A549 (cell line): ENCODE data around the gene F9. TPM values are rescaled to one million over a fixed set of nuclear protein-coding genes. Genes with fewer than 3 reads are reported as not detected.

Experiments used
- ATAC-seq, 2 experiments: fragments of 200-7000 bp in 1 of 2; fragments of >200 bp in 1 of 2; cut with Nextera tagmentation in 1 of 2; cut with Tn5 transposase in 1 of 2; 3 replicates each; pipeline versions ENCODE4 v1.8.0 to v1.9.1; 2018 to 2020; ENCODE audit warnings: mild to moderate bottlenecking in 1 of 2, moderate library complexity in 1 of 2
- CTCF ChIA-PET: fragments of 300-600 bp; sonication (Branson Sonifier 250); formaldehyde crosslinking; extraction: SDS; loops from one replicate; lab custom pipeline; 2021; ENCODE audit warnings: antibody characterized with exemption, inconsistent platforms; lab: Yijun Ruan, JAX
- POLR2A ChIA-PET: fragments of 350-600 bp; formaldehyde crosslinking; extraction: SDS; loops from one replicate; lab custom pipeline; 2021; ENCODE audit warnings: antibody characterized with exemption, inconsistent platforms; lab: Yijun Ruan, JAX
- DNase-seq, 2 experiments: peaks; one replicate each; pipeline versions ENCODE4 v3.0.0 to v3.0.0-alpha.2; 2011 to 2016; ENCODE audit warnings: low read depth in 1 of 2, low spot score in 1 of 2
- FAIRE-seq: peaks from 2 replicates; lab custom pipeline; 2011; peaks lifted over from hg19 to GRCh38; lab: Jason Lieb, UNC
- H3K27ac ChIP-seq, 2 experiments: fragments of >200 bp; sonication (Bioruptor Twin); formaldehyde crosslinking; 3 replicates each; pipeline ENCODE4 v1.5.1; 2016 to 2017
- H3K4me1 ChIP-seq: fragments of >200 bp; sonication (Bioruptor Twin); formaldehyde crosslinking; 3 replicates; pipeline ENCODE4 v1.6.1; 2016
- H3K4me2 ChIP-seq: fragments of >200 bp; sonication (Bioruptor Twin); formaldehyde crosslinking; 3 replicates; pipeline ENCODE4 v1.6.1; 2016
- H3K4me3 ChIP-seq: fragments of >200 bp; sonication (Bioruptor Twin); formaldehyde crosslinking; 3 replicates; pipeline ENCODE4 v1.5.1; 2016
- H3K9me3 ChIP-seq: fragments of >200 bp; sonication (Bioruptor Twin); formaldehyde crosslinking; 3 replicates; pipeline ENCODE4 v1.6.1; 2016
- ATOH8 ChIP-seq: fragments of 250-450 bp; sonication (Bioruptor Pico); IDR thresholded peaks from 2 replicates; pipeline ENCODE4 v1.5.0; 2020; ENCODE audit warnings: low read depth, mild to moderate bottlenecking, moderate library complexity
- CBX8 ChIP-seq: fragments of 200-600 bp; sonication (generic); IDR thresholded peaks from 2 replicates; pipeline ENCODE4 v1.6.1; 2016
- CEBPB ChIP-seq, 2 experiments: fragments of >200 bp in 1 of 2; sonication (Bioruptor Twin) in 1 of 2; formaldehyde crosslinking in 1 of 2; IDR thresholded peaks; 2 replicates each; pipeline ENCODE4 v1.6.1; 2012 to 2016
- CTCF ChIP-seq: fragments of >200 bp; sonication (Bioruptor Twin); formaldehyde crosslinking; IDR thresholded peaks from 3 replicates; pipeline ENCODE4 v1.5.1; 2016
- EHF ChIP-seq: fragments of 250-450 bp; sonication (Bioruptor Pico); IDR thresholded peaks from 2 replicates; pipeline ENCODE4 v1.5.0; 2020; ENCODE audit warnings: mild to moderate bottlenecking
- EHMT2 ChIP-seq: fragments of 200-600 bp; sonication (generic); IDR thresholded peaks from 2 replicates; pipeline ENCODE4 v1.6.1; 2016; ENCODE audit warnings: antibody characterized with exemption, low read depth, mild to moderate bottlenecking, moderate library complexity
- ELK1 ChIP-seq: fragments of 150-350 bp; IDR thresholded peaks from 2 replicates; pipeline ENCODE4 v1.6.1; 2014; ENCODE audit warnings: low read depth, mild to moderate bottlenecking, low read length
- EP300 ChIP-seq, 2 experiments: fragments of >200 bp; sonication (Bioruptor Twin); formaldehyde crosslinking; IDR thresholded peaks; 2 replicates in 1 of 2; 3 replicates in 1 of 2; pipeline ENCODE4 v1.6.1; 2016 to 2017
- FOSB ChIP-seq: fragments of 250-450 bp; sonication (Bioruptor Pico); IDR thresholded peaks from 2 replicates; pipeline ENCODE4 v1.5.0; 2020; ENCODE audit warnings: mild to moderate bottlenecking, moderate library complexity
- FOSL2 ChIP-seq, 2 experiments: fragments of 450-650 bp in 1 of 2; fragments of >200 bp in 1 of 2; sonication (Bioruptor Twin) in 1 of 2; formaldehyde crosslinking; IDR thresholded peaks; 2 replicates each; pipeline versions ENCODE4 v1.5.0 to v1.6.1; 2016 to 2020; ENCODE audit warnings: mild to moderate bottlenecking in 1 of 2, moderate library complexity in 1 of 2
- HDAC2 ChIP-seq: fragments of 200-600 bp; sonication (generic); IDR thresholded peaks from 2 replicates; pipeline ENCODE4 v1.6.1; 2016
- HMGXB4 ChIP-seq: fragments of 250-450 bp; sonication (Bioruptor Pico); IDR thresholded peaks from 2 replicates; pipeline ENCODE4 v1.5.0; 2021; ENCODE audit warnings: mild to moderate bottlenecking, moderate library complexity, borderline replicate concordance
- HOXA7 ChIP-seq: fragments of 250-450 bp; sonication (Bioruptor Pico); IDR thresholded peaks from 2 replicates; pipeline ENCODE4 v1.5.0; 2020; ENCODE audit warnings: mild to moderate bottlenecking, moderate library complexity
- HOXB5 ChIP-seq: fragments of 250-450 bp; sonication (Bioruptor Pico); IDR thresholded peaks from 2 replicates; pipeline ENCODE4 v1.5.0; 2020; ENCODE audit warnings: mild to moderate bottlenecking, moderate library complexity
- JUN ChIP-seq, 2 experiments: fragments of >200 bp; sonication (Bioruptor Twin); formaldehyde crosslinking; IDR thresholded peaks; 2 replicates in 1 of 2; 3 replicates in 1 of 2; pipeline ENCODE4 v1.6.1; 2016 to 2017
- MAFK ChIP-seq: fragments of 450-650 bp; IDR thresholded peaks from 2 replicates; pipeline ENCODE4 v1.6.1; 2014; ENCODE audit not compliant: partially characterized antibody
- PBX3 ChIP-seq: IDR thresholded peaks from 2 replicates; pipeline ENCODE4 v1.6.1; 2012
- POLR2AphosphoS2 ChIP-seq: conservative IDR thresholded peaks from 2 replicates; pipeline ENCODE4 v1.6.1; 2012; ENCODE audit warnings: low read length, improper control_type of control experiment, inconsistent platforms
- RFX5 ChIP-seq: fragments of 450-650 bp; IDR thresholded peaks from 2 replicates; pipeline ENCODE4 v1.7.1; 2014; ENCODE audit warnings: antibody characterized with exemption, mild to moderate bottlenecking, moderate library complexity
- RNF2 ChIP-seq: fragments of 200-600 bp; sonication (generic); IDR thresholded peaks from 2 replicates; pipeline ENCODE4 v1.6.1; 2016; ENCODE audit warnings: low read depth, mild to moderate bottlenecking, antibody characterized with exemption, moderate library complexity, borderline replicate concordance
- TFCP2L1 ChIP-seq: fragments of 250-450 bp; sonication (Bioruptor Pico); IDR thresholded peaks from 2 replicates; pipeline ENCODE4 v1.5.0; 2021; ENCODE audit warnings: mild to moderate bottlenecking
- TP53 ChIP-seq: fragments of 250-450 bp; sonication (Bioruptor Pico); IDR thresholded peaks from 2 replicates; pipeline ENCODE4 v1.5.0; 2021; ENCODE audit warnings: mild to moderate bottlenecking, moderate library complexity
- ZFP36 ChIP-seq: fragments of 450-650 bp; IDR thresholded peaks from 2 replicates; pipeline ENCODE4 v1.6.1; 2014; ENCODE audit warnings: borderline replicate concordance; ENCODE audit not compliant: partially characterized antibody
- WGBS: methylation state at CpG from one replicate; pipeline ENCODE4 v1.1.6; 2017; ENCODE audit errors: missing lambda C conversion rate; 5-methylcytosine and 5-hydroxymethylcytosine counted together
- polyA plus RNA-seq, 4 experiments: library from polyadenylated mRNA; depleted of rRNA in 3 of 4; stranded (reverse); fragments of >200 nt; fragmentation: RNase III in 1 of 4; extraction: RNeasy Plus Mini Kit Qiagen cat#74134 plus additional on column Dnase treatment in 1 of 4; gene quantifications; 2 replicates in 3 of 4; 3 replicates in 1 of 4; pipeline ENCODE4 v1.2.3, GENCODE V29; 2011 to 2017

The F9 gene
- polyA plus RNA-seq, 2 of the 4 experiments (the other 2 are of a cell fraction): not detected

GRCh38 chrX:139544591-139544990 is 14.1 kb downstream of the F9 start:
- 0% methylated on average over 1 of the region's 3 CpGs for WGBS
- FAIRE-seq (no peak), ATAC-seq (no peak), DNase-seq (no peak)
- no peaks in the 10 kb centered on the region for H3K9me3 ChIP-seq
- H3K27ac ChIP-seq: no peak overlapping the region
- ChIA-PET POLR2A (no interaction called here), CTCF (interaction anchor here (1.7 kb wide), 1 partner anchor 15 kb away, joined by 5 read pairs; no protein-coding TSS in a partner anchor)
- no peak overlapping the region for H3K4me3 ChIP-seq
- no peaks in the 10 kb centered on the region for H3K4me1 ChIP-seq
- no peak overlapping the region for H3K4me2 ChIP-seq
- TF ChIP-seq TP53 (CRISPR knock-in tag): no peak
- TF ChIP-seq CTCF: no peak
- no peak for TF ChIP-seq MAFK
- TF ChIP-seq ZFP36: no peak
- no peak for TF ChIP-seq ATOH8 (CRISPR knock-in tag)
- no peak for TF ChIP-seq FOSL2 (IDR thresholded peaks at IDR 0.05)
- no peak for TF ChIP-seq FOSL2 (CRISPR knock-in tag; IDR thresholded peaks at IDR 0.05)
- no peak for TF ChIP-seq TFCP2L1 (CRISPR knock-in tag)
- no peak for TF ChIP-seq CBX8
- no peak for TF ChIP-seq EHMT2
- TF ChIP-seq HDAC2: no peak
- TF ChIP-seq CEBPB (IDR thresholded peaks at IDR 0.05): no peak
- TF ChIP-seq HOXA7 (CRISPR knock-in tag): no peak
- TF ChIP-seq RNF2: no peak
- TF ChIP-seq HOXB5 (CRISPR knock-in tag): no peak
- TF ChIP-seq RFX5: no peak
- TF ChIP-seq FOSB (CRISPR knock-in tag): no peak
- no peak for TF ChIP-seq EP300 (IDR thresholded peaks at IDR 0.05)

- no peak for DNase-seq
- ATAC-seq: no peak
- Histone ChIP-seq H3K9me3 (no peaks in the 10 kb centered on the region), H3K27ac (no peak overlapping the region), H3K4me1 (no peaks in the 10 kb centered on the region)
- POLR2A ChIA-PET: no interaction called here
- TF ChIP-seq PBX3 (no peak), ELK1 (no peak), HOXB5 (CRISPR knock-in tag) (no peak), HMGXB4 (CRISPR knock-in tag) (no peak), ATOH8 (CRISPR knock-in tag) (no peak), JUN (IDR thresholded peaks at IDR 0.05) (no peak), EHF (CRISPR knock-in tag) (no peak), POLR2AphosphoS2 (no peak)
- TF ChIP-seq, all 56 proteins: peak for 0
- peak; percentile 7 for FAIRE-seq
- no peak overlapping the region for H3K4me3 ChIP-seq
- CTCF ChIA-PET: interaction anchor here (0.9 kb wide), 1 partner anchor 416 kb away, joined by 3 read pairs; no protein-coding TSS in a partner anchor
- no peak overlapping the region for H3K4me2 ChIP-seq
Measured at GRCh38 chrX:139554376-139554775, 23.8 kb downstream of the F9 start.
